Esophagus squamous epithelium (tissue), 5 donors: Measurements from ENCODE around the gene MAP3K5. TPM values are rescaled to one million over a fixed set of nuclear protein-coding genes. Genes with fewer than 3 reads are reported as not detected.

Experiments used
- DNase-seq: peaks from one replicate; lab custom pipeline; 2025; lab: John Stamatoyannopoulos, UW
- H3K27ac ChIP-seq, 4 donors: fragments of 200-600 bp; sonication (generic); one replicate each; pipeline ENCODE4 v1.5.1; 2016 to 2019; ENCODE audit warnings: mild to moderate bottlenecking in 1 of 4
- H3K27me3 ChIP-seq, 4 donors: fragments of 200-600 bp; sonication (generic); 1 replicate in 3 of 4; 2 replicates in 1 of 4; pipeline versions ENCODE4 v1.5.1 to v1.6.0; 2017 to 2021; ENCODE audit warnings: antibody characterized with exemption in 1 of 4
- H3K36me3 ChIP-seq, 3 donors: fragments of 200-600 bp; sonication (generic); one replicate each; pipeline ENCODE4 v1.5.1; 2016 to 2019
- H3K4me1 ChIP-seq, 3 donors: fragments of 200-600 bp; sonication (generic); one replicate each; pipeline ENCODE4 v1.5.1; 2017 to 2019
- H3K4me3 ChIP-seq, 4 donors: fragments of 200-600 bp; sonication (generic); 1 replicate in 3 of 4; 2 replicates in 1 of 4; pipeline ENCODE4 v1.5.1; 2016 to 2019; ENCODE audit warnings: mild to moderate bottlenecking in 2 of 4, moderate library complexity in 1 of 4
- H3K9me3 ChIP-seq, 3 donors: fragments of 200-600 bp; sonication (generic); one replicate each; pipeline ENCODE4 v1.5.1; 2016 to 2019
- CTCF ChIP-seq, 6 experiments: fragments of 450-650 bp in 4 of 6; fragments of 200-600 bp in 2 of 6; sonication (generic) in 2 of 6; IDR thresholded peaks; one replicate each; pipeline ENCODE4 v1.5.1; 2016 to 2019; ENCODE audit warnings: antibody characterized with exemption in 6 of 6, mild to moderate bottlenecking in 4 of 6, moderate library complexity in 4 of 6
- POLR2A ChIP-seq, 4 donors: fragments of 450-650 bp; IDR thresholded peaks; one replicate each; pipeline ENCODE4 v1.6.1; 2017; ENCODE audit warnings: antibody characterized with exemption in 4 of 4, mild to moderate bottlenecking in 4 of 4, moderate library complexity in 3 of 4
- WGBS, 2 donors: methylation state at CpG; one replicate each; pipeline ENCODE4 v1.1.5; 2018; 5-methylcytosine and 5-hydroxymethylcytosine counted together
- intact Hi-C: fragments of 100-400 bp; cut with DNase I; formaldehyde crosslinking; loops from one replicate; pipeline ENCODE4 v1.15.0; 2022
- total RNA-seq, 4 donors: library from RNA; depleted of rRNA; stranded (reverse); fragments of >200 nt; gene quantifications; one replicate each; pipeline ENCODE4 v1.1.0, GENCODE V29; 2016
- donor health status: DM: yes; HTN: yes; CAD: no.

The MAP3K5 gene
- total RNA-seq, 4 donors from 2014 or later: 9.2 to 22.9 (median 20.9) TPM

- 78 to 87% methylated on average over 5 of the region's 5 CpGs for WGBS, 2 donors
- TF ChIP-seq CTCF (IDR thresholded peaks at IDR 0.05) (no peak), POLR2A (IDR thresholded peaks at IDR 0.05) (no peak)
- no peaks in the 10 kb centered on the region for H3K36me3 ChIP-seq
- no peak overlapping the region for H3K27ac ChIP-seq
- intact Hi-C loops: no loop called here
- H3K9me3 ChIP-seq: no peaks in the 10 kb centered on the region
- DNase-seq: no peak
- H3K4me3 ChIP-seq: no peak overlapping the region
- H3K4me1 ChIP-seq: peaks cover 6 to 17% (median 10%) of the 10 kb centered on the region in 3 donors
- no peaks in the 10 kb centered on the region for H3K27me3 ChIP-seq
Observed at GRCh38 chr6:136729832-136730231, 62.4 kb downstream of the MAP3K5 start.

DNA sequence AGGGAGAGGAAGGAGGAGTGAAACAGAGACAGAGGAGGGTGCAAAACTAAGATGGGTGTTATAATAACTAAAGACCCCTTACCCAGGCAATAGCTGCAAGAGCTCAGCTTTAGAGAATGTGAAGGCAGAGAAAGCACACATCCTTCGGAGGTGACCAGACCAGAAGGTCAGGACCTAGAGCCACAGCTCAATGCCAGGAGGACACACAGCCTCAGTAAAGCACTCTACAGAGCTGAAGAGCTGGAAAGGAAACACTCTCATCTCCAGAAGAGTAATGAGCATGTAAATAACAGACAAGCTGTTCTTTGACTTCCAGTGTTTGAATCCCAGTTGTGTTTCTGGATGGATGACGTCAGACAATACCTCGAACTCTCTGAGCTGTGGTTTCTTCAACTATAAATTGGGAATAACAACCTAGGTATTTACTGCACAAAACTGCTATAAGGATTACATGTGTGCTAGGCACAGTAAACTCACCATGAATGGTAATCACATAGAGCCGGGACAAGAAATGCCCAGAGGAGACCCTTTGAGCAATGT lies 63.2 kb downstream of the MAP3K5 start:
- Histone ChIP-seq H3K36me3 (no peaks in the 10 kb centered on the region), H3K9me3 (no peaks in the 10 kb centered on the region), H3K27ac (peak overlapping the region in 2 of 4 donors; percentile 6 to 53), H3K4me1 (peaks cover 6 to 17% (median 10%) of the 10 kb centered on the region in 3 donors), H3K4me3 (no peak overlapping the region), H3K27me3 (no peaks in the 10 kb centered on the region)
- no peak for DNase-seq
- intact Hi-C loops: no loop called here
- 75 to 95% methylated on average over 4 of the region's 4 CpGs for WGBS, 2 donors
- TF ChIP-seq POLR2A (IDR thresholded peaks at IDR 0.05) (no peak), CTCF (IDR thresholded peaks at IDR 0.05) (no peak)

DNA sequence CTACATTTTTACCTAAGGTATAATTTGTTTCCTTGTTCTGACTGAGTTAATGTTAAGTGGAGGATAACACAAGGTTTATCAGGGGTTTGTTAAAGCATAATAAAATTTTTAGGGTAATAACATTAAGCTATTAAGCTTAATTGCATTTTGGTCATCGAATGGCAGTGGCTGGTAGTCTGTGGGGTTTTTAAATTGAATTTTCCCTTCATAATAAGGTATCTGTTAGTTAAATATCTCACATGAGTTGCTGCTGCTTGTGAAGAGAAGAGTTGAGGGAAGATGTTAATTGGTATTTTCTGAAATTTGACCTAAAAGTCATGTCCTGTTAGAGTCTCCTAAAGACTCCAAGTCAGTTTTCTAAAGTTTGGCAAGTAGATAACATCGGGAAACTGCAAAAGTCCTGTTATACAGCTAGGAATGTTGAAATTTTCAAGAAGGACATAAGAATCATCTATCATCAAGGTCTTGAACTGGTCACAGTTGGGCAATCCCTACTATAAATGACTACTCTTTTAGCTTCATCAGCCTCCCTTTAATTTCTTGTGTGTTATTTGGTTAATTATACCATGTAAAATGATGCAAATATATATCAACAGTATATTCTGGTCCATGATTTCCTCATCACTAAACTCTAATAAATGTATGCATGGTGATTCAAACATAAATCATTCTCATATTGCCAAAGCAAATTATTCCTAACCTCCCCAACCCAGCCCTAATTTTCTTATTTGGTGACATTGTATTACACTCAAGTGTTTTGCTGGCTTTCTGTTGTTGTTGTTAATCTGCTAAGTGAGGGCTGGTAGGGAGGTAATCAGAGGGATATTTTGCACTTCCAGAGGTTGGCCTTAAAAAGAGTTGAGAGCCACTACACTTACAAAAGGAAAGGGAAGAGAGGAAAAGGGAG lies 64.0 kb downstream of the MAP3K5 start:
- 85 to 95% methylated on average over 2 of the region's 2 CpGs for WGBS, 2 donors
- Histone ChIP-seq H3K27me3 (no peaks in the 10 kb centered on the region), H3K4me1 (peaks cover 10 to 17% (median 11%) of the 10 kb centered on the region in 3 donors), H3K9me3 (no peaks in the 10 kb centered on the region), H3K4me3 (no peak overlapping the region), H3K36me3 (no peaks in the 10 kb centered on the region), H3K27ac (peak overlapping the region in 2 of 4 donors; percentile 6 to 61)
- TF ChIP-seq POLR2A (IDR thresholded peaks at IDR 0.05) (no peak), CTCF (IDR thresholded peaks at IDR 0.05) (no peak)
- intact Hi-C loops: no loop called here
- DNase-seq: no peak

DNA sequence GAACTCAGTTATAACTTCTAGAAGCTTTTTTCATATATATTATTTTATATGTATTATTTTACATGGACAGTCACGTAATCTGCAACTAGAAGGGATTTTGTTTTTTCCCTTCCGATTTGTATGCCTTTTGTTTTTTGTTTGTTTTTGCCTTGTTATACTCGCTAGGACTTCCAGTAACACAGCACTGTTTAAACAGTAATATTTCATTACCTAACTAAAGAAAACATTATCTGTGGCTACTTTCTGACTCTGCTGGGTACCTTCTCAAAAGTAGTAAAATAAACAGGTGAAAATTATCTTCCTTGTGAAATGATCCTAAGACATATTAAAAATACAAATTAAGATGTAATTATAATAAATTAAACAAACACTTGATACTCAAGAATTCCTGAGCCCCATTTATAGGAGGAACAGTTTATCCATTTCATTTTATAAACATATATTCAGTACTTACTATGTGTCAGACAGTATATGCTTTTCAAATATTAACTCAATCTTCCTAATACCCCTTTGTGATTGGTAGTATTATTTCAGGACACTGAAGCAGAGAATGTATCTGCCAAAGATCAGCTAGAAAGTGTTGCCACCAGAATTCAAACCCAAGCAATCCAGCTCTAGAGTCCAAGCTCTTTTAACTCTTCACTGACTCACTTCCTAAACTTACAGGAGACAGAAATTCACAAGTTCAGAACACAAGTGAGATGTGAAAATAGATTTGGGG lies 65.3 kb downstream of the MAP3K5 start:
- Histone ChIP-seq H3K27me3 (no peaks in the 10 kb centered on the region), H3K4me3 (no peak overlapping the region), H3K27ac (no peak overlapping the region), H3K4me1 (peaks cover 5 to 10% (median 8%) of the 10 kb centered on the region in 3 donors), H3K9me3 (no peaks in the 10 kb centered on the region), H3K36me3 (no peaks in the 10 kb centered on the region)
- intact Hi-C loops: no loop called here
- 71 to 76% methylated on average over 3 of the region's 3 CpGs for WGBS, 2 donors
- no peak for DNase-seq
- TF ChIP-seq POLR2A (IDR thresholded peaks at IDR 0.05) (no peak), CTCF (IDR thresholded peaks at IDR 0.05) (no peak)
